Activated T-cell treated with anti-CD3 and anti-CD28 coated beads for 48 hours (primary cell): Measurements from ENCODE around the gene HECA.
"Not testable (repeated sequence)": the region's sequence is repeated elsewhere in the genome, so short reads cannot be mapped to it uniquely, and the experiment has no call there.

Source experiments
- DNase-seq: peaks from one replicate; pipeline ENCODE4 v3.0.0-alpha.2; 2020; ENCODE audit warnings: low read depth

The HECA gene

DNA sequence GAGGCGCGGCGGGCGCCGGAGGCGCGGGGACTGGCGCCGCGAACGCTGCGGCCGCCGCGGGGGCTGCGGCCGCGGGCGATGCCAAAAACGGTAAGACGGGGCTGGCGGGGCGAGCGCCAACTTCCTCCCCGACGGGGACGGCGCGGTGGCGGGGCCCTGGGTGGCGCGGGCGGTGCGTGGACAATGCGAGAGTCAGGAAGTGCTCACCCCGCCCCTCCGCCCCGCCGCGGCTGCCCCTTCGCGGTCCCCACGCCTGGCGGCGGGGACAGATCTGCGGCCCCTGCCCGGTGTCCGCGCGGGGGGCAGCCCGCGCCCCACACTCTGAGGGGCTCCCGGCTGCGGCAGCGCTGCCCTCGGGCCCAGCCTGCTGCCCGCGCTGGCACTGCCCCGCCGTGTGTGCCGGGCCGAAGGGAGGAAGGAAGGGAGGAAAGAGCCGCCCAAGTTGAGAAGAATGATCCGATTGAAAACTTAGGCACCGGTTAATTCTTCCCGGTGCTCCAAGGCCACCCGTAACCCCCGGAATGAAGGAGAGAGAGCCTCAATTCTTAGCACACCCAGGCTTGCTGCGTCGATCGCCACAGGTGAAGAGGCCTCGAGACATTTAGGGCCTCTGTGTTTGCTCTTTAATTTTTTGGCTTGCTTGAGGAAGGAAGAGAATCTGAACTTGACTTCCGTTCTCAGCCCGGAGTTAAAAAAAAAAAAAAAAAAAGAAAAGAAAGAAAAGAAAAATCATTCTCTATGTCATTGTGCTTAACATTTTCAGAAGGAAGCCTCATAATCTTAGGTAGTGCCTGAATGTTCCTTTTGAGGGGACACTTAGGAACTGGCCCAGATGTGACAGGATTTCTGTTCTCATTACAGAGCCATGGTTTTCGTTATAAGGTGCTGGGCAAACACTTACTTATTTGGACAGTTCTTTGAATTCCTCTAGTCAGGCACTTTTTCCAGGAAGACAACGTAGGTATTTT is 982 bp downstream of the HECA start:
- peak; percentile 47 for DNase-seq

DNA sequence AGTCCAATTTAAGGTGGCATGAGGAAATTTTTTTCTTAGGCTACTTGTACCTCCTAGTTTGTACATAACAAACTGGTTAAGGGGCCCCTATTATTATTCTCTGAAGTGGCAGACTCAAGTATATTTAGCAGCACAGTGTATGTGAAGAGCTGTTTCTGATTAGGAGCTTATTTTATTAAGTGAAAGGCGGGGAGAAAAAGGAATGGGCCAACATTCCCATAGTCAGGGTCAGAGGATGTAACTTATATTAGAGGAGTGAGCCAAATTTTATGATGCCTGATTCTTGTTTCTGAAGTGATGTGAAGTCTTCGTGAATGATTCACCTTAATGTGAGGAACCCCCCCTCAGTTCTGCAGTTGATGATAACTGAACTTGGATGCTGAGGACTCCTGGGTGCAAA is 2.8 kb downstream of the HECA start:
- DNase-seq = no peak

DNA sequence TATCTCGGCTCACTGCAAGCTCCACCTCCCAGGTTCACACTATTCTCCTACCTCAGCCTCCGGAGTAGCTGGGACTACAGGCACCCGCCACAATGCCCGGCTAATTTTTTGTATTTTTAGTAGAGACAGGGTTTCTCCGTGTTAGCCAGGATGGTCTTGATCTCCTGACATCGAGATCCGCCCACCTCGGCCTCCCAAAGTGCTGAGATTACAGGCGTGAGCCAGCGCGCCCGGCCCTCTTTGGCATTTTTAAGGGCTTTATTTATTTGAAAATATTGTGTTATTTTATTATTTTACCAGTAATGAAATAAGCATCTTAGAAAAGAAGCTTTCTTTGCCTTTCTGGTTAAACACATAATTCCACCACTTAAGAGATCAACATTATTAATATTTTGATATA is 6.0 kb downstream of the HECA start:
- DNase-seq = not testable (repeated sequence)

DNA sequence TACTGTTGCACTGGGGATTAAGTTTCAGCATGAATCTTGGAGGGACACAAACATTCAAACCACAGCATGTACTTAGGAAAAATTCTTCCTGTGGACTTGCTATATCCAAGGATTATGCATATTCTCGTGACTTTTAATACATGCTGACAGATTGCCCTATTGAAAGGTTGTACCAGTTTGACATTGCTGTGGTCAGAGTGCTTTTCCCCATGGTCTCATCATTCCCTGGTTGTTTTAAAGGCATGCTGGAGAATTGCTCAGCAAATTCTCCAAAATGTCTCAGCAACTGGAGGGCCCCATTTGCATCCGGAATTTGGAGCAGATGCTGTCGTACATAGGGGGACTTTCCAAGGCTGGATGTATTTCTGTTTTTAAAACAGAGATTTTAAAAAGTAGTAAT is 7.4 kb downstream of the HECA start:
- DNase-seq = no peak

DNA sequence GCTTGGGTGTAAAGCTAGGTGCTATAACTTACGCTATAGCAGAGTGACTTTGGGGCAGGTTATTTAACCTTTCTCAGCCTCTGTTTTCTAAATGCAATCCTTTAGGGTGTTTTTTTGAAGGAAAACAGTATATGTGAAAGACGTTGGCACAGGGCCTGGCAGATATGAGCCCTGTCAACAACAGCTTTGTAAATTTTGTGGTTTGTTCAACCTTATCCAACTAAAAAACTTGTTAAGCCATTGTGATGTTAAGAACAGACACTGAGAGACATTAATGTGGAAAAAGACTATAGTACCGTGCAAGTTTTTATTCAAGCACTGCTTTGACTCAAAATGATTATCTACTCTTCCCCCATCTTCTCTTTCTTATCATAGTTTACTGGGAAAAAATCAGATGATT is 8.2 kb downstream of the HECA start:
- no peak for DNase-seq

DNA sequence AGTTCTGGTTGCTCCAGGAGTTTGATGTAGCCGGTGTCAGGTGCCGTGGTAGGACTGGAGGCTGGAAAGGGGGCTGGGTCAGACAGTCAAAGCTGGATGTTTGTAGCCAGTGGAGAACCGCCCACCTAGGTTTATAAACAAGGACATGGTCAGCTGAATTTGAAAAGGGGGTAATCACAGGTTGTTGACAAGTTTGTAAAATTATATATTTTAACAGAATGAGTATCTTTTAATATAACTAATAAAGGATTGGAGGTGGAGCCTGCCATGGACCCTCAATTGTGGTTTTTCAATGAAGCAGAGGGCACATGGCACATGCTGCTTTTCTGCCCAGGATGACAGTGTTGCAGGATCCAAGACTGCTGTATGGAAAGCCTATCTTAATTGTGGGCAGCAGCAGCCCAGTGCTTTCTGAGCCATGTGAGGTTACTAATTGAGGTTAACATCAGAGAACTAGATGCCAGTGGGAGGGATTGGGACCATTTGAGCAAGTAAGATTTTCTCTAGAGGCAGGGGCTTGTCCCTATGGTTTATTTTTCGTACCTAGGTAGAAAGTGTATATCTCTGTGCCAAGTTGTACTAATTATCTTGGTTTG is 9.7 kb downstream of the HECA start:
- no peak for DNase-seq

DNA sequence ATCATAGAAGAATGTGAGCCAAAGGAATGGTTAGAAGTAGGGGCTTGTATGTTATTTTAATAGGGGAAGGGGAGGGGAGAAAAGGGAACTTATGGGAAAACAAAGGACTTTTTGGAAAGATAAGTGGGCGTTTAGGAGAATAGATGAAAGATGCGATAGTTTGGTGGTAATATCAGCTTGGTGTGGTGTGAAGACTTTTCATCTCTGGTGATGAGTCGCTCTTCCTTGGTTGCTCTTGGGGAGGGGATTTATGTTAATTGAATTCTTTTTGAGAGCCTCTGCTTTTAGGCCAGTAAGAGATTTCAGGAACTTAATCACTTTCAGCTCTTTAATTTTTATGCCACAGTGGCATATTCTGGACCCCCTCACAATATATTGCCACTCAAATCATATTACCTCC is 10.8 kb downstream of the HECA start:
- DNase-seq = no peak

DNA sequence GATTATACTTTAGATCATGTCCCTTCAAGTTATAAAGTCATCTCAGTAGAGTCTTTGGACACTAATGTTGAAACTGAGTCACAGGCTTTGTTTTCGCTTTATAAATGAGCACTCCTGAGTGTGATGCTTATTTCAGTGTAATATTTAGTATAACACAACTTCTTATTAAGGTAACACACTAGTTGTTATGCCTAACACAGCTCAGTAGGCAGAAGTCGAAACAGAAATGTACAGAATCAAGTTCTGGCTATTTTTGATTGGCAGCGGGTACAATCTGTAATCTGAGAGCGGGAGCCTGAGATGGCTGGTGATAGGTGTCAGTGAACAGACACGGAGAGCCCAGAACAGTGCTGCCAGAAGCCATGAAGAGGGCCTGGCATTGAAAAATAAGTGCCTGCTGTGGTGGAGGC is 11.4 kb downstream of the HECA start:
- no peak for DNase-seq

DNA sequence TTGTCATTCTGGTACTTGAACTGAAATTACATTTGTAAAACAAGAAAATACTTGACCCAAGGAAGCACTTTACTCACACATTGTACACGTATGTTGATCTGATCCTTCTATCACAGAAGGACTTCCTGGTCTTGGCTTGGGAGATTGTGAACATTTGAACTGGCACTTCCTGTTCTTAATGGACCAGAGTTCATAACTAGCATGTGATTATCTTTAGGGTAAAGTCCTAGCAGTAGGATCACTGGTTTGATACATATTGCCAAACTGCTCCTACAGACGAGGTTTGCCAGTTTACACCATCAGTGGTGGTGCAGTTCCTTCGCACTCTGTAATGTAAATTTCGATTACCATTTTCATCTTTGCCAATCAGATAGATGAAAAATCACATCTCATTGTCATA is 12.7 kb downstream of the HECA start:
- no peak for DNase-seq

DNA sequence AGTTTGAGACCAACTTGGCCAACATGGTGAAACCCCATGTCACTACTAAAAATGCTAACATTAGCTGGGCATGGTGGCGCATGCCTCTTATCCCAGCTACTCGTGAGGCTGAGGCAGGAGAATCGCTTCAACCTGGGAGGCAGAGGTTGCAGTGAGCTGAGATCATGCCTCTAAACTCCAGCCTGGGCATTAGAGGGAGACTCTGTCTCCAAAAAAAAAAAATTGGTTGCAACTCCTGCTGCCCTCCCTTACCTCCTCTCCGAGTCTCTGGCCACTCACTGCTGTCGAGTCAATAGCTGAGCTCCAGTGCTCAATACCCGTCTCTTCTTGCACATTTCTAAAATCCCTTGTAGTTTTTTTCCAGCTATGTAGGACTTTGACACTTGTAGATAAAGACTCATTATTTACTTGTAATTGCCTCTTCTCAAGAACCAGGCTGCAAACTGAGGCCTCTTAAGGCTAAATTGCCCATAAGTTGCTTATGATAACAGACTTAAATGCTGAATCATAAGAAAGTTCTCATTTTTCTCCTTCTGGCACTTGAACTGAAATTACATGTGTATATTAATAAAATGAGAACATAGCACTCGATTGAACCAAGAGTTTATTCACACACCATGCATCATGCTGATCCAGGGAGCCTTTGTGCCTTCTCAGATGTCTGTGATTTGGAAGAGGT is 13.8 kb downstream of the HECA start:
- no peak for DNase-seq

DNA sequence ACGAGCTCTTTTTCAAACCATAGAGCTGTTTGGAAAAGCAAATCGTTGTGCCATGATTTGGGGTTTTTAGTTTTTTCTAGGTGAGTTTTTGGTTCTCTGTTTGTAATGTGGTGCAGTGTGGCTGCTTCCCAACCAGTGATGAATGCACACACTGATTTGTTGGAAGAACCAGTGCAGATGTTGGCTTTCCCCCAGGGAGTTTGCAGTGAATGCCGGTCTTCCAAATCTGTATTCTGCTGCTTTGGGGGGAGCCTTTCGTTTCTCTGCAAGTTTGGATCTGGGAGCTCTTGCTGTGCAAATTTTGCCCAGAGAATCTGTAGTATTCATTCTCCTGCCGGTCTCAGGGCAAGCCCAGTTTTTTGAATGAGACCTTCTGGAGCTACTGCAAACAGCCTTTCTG is 14.5 kb downstream of the HECA start:
- DNase-seq = no peak

DNA sequence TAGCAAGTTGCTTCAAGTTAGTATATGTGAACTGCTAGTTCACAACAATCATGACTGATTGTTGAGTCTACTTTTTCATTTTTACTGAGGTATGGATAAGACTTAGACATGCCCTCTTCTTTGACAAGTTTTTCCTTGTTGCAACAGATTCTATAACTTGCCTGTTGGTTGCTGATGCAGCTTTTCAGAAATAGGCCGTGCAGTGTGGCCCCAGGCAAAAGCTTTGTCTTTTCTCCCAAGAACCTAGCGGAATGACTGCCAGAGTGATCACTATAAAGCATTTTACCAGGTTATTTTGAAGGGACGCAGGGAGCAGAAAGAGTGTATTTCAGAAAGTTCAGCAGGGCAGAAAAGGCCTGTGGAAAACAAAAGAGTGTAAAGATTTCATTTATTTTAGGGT is 16.0 kb downstream of the HECA start:
- DNase-seq = no peak

DNA sequence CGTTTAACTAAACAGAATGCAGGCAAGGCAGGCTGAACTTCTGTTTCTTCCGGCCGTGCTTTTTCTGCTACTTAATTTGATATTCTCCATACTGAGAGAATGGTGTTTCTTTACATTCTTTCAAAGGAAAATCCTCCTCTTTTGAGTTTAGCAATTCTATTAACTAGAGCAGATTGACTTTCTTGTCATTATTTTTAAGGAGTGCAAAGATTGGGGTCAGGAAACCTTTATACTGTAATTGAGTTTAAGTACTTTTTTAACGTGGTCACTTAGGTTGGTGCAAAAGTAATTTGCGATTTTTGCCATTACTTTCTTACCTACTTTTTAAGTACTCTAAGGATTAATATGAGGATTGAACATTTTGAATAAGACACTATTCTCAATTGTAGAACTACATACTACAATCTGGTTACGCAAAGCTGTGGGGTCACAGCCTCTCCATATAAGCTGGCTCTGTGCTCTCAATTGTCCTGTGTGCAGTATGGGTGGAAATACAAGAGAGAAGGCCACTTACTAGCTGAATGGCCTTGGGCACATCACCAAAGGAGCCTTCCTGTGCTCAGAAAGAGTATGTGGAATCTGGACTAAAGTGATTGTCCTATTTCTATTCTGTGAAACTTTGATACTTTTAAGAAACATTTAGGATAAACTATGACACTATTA is 16.7 kb downstream of the HECA start:
- no peak for DNase-seq

DNA sequence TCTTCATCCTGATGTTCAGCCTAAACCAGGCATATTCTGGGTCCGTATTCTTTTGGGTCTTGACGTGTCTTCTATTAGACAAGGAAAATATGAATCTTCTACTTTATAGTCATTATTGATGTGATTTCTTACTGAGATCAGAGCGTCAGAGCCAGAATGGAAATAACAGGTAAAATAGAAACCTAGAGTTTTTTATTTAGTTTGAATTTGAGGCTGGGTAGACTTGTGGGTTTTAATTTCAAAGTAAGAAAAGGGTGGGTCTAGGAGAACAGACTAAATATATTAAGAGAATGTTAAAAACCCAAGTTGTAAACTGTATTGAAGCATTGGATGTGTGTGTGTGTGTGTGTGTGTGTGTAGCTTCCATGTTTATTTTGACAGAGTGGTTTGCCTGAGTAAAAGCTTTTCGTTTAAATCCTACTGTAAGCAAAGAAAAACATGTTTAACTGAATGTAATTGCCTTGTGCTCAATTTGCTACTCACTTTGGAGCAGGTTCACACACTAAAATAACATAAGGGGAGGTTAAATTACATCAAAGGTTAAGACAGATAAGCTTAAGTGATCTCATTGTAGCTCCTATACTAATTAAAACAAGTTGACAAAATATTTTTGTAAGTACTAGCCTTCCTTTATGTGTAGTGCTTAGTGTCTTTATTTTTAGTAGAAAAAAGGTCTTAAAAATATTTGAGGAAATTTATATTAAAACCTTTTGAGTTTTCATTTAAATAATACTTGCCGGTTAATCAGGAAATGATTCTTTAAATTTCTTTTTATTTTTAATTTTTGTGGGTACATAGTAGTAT is 17.4 kb downstream of the HECA start:
- DNase-seq = no peak

DNA sequence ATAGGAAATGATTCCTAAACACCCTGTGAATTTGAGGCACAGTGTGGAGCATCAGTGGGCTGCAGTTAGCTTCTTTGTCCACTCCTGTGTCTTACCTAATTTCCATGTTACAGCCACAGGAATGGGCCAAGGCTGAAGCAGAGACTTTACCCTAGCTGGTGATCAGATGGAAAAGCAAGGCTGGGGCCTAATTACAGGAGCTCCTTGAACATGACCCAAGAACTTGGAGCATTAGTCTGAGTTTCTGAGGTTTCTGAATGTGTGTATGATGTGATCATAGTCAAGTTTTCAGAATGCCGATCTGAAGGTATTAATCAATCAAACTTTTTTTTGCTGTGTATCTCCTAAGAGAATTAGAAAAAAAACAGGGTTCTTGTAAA is 18.0 kb downstream of the HECA start:
- DNase-seq = no peak

DNA sequence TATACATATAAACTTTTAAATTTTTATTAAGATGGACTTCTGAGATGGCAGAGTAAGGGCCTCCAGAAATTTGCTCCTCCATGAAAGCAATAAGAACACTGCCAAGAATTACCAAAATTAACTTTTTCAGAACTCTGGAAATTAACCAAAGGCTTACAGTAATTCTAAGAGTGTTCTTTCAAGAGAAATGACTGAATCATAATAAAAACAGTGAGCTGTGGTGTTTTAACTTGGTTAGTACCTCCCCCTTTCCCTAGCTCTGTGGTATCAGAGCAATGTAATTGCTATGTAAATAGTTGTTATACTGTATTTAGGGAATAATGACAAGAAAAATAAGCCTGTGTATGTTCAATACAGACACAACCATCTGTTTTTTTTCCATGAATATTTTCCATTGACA is 19.0 kb downstream of the HECA start:
- no peak for DNase-seq

DNA sequence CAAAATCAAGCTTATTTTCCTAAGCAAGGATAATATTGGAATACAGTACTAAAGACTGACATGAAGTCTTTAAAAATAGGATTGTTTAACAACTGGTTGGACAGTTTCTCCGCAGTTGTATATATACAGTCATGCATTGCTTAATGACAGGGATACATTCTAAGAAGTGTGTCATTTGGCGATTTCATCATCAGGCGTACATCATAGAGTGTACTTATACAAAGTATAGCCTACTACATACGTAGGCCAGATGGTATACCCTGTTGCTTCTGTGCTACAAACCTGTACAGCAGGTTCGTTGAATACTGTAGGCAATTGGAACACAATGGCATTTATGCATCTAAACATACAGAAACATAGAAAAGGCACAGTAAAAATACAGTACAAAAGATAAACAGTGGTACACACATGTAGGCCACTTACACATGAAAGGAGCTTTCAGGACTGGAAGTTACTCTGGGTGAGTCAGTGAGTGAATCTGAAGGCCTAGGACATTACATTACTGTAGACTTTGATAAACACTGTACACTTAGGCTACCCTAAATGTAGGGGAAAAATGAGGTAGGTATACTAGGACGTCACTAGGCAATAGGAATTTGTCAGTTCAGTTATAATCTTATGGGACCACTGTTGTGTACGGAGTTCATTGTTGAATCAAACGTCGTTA is 20.1 kb downstream of the HECA start:
- no peak for DNase-seq

DNA sequence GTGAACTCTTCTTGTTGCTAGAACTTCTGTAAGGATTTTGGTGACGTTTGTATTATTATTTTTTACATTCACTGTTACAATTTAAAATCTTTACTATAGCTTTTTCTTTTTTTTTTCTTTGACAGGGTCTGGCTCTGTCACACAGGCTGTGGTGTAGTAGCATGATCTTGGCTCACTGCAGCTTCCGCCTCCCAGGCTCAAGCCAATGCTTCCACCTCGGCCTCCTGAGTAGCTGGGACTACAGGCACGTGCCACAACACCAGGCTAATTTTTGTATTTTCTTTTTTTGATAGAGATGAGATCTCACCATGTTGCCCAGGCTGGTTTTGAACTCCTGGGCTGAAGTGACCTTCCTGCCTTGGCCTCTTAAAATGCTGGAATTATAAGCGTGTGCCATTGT is 21.2 kb downstream of the HECA start:
- no peak for DNase-seq

DNA sequence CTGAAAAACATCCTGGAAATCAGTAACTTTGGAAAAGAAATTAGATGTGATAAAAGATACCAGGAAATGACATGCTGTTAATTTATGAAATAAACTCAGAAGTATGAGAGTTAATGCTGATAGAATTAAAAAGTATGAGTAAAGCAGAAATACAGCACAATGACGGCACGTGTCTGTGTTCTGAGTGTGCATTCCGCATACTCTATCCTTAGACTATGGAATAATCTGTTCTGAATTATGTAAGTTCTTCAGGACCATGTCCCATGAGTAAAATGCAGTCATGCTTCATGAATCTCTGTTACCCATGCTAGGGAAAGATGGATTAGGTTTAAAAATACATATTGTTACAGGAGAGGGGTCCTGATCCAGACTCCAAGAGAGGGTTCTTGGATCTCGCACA is 21.7 kb downstream of the HECA start:
- DNase-seq = no peak

DNA sequence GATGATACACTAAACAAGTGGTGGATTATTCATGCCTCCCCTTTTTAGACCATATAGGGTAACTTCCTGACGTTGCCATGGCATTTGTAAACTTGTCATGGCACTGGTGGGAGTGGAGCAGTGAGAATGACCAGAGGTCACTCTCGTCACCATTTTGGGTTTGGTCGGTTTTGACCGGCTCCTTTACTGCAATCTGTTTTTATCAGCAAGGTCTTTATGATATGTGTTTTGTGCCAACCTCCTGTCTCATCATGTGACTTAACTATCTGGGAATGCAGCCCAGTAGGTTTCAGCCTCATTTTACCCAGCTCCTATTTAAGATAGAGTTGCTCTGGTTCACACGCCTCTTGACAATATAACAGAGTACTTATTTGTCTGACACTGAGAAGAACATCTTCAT is 22.2 kb downstream of the HECA start:
- not testable (repeated sequence) for DNase-seq

DNA sequence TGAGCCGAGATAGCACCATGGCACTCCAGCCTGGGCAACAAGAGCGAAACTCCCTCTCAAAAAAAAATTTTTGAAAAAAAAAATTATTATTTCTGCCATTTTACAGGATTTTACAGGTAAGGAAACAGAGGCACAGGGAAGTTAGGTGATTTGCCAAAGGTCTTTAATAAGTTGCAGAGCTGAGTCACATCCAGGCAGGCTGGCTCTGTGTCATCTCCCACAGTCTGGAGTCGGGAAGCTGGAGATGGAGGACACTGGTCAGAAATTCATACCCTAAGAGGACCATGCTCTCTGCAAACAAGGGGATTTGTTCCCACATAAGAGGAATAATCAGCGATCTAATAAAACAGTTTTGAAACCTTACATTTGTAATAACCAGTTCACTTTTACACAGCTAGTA is 24.1 kb downstream of the HECA start:
- DNase-seq = no peak
